ENCODE measurements around the gene TPK1. TPM values are rescaled to one million over a fixed set of nuclear protein-coding genes. Genes with fewer than 3 reads are reported as not detected.

Gene TPK1
- polyA plus RNA-seq, 1 of the 3 experiments (the other 2 are of a cell fraction), result 3.3 TPM

DNA sequence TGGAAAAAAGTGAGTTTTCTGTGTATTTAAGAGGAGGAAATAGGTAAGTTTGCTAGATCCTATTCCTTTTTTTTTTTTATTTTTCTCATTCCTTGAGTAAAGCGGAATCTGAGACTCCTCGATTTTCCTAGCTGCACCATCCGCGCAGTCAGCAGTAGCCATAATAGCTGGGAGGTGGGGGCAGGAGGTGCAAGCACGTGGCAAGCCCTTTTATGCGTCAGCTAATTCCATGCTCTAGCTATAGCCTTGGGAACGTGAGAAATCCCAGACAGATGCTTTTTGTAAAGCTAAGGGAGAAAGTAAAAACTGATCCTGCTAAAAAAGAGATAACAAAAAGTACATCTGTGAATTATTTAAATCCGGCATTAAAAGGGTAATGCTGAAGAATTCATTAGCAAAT lies 33.2 kb upstream of the TPK1 start:
- POLR2A ChIA-PET, result no interaction called here
- H3K4me2 ChIP-seq, result no peak overlapping the region
- H3K4me1 ChIP-seq (ENCODE audit: control insufficient read depth in 1 of 2, insufficient read depth in 2 of 2, low read depth in 1 of 2, low read length in 1 of 2), result no peaks in the 10 kb centered on the region
- TF ChIP-seq RXRA (IDR thresholded peaks at IDR 0.05; ENCODE audit: borderline replicate concordance, low read depth) (no peak), EP300 (IDR thresholded peaks at IDR 0.05; ENCODE audit: borderline replicate concordance in 1 of 2, low read depth in 1 of 2, low read length in 1 of 2) (no peak), RCOR1 (IDR thresholded peaks at IDR 0.05; ENCODE audit: low read length) (no peak)
- no peaks in the 10 kb centered on the region for H4K20me1 ChIP-seq (ENCODE audit: insufficient read depth)
- H3K79me2 ChIP-seq (ENCODE audit: insufficient read depth), result no peaks in the 10 kb centered on the region
- H3K4me3 ChIP-seq (ENCODE audit: low read depth in 2 of 2, low read length in 1 of 2), result no peak overlapping the region
- H3F3A ChIP-seq (replicated peaks; ENCODE audit: insufficient read depth), result no peaks in the 10 kb centered on the region
- no peaks in the 10 kb centered on the region for H3K9me3 ChIP-seq
- no peaks in the 10 kb centered on the region for H3K9me2 ChIP-seq
- CTCF ChIA-PET, result interaction anchor here (1.2 kb wide), 1 partner anchor 33 kb away, joined by 3 read pairs; the partner anchor contains the start of gene TPK1
- DNase-seq, result no peak
- H3K9ac ChIP-seq, result no peak overlapping the region
- WGBS (ENCODE audit: low lambda C conversion rate), result 27% methylated on average over 8 of the region's 8 CpGs
- no peaks in the 10 kb centered on the region for H3K36me3 ChIP-seq (replicated peaks in 1 of 2; ENCODE audit: control insufficient read depth in 1 of 2, insufficient read depth in 2 of 2, low read length in 1 of 2)
- H3K27me3 ChIP-seq (ENCODE audit: insufficient read depth), result peaks cover 2% of the 10 kb centered on the region
- H3K27ac ChIP-seq (ENCODE audit: low read depth in 2 of 2, low read length in 1 of 2), result no peak overlapping the region
- H2AFZ ChIP-seq (ENCODE audit: low read depth), result no peak overlapping the region

DNA sequence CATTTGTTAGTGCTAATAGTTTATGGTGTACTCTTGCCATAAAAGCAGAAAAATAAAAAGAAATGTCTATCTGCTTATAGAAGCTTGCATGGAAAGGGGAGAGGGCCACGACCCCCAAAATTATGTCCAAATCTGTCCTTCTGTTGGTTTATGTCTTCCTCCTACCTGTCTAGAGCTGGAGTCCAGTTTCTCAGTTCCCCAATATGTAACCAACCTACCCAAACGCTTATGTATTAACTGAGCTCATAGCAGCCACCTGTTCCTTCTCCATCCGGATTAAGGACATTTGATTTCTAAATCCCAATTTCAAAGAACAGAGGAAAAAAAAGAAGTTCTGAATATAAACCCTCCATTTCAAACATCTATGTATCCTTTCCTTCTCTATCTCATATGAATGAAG lies 30.3 kb upstream of the TPK1 start:
- Histone ChIP-seq H3K9ac (no peak overlapping the region), H3K4me2 (no peak overlapping the region), H3K27me3 (ENCODE audit: insufficient read depth) (no peaks in the 10 kb centered on the region; the same call in 1 of the 2 replicates), H3K4me1 (ENCODE audit: control insufficient read depth in 1 of 2, insufficient read depth in 2 of 2, low read depth in 1 of 2, low read length in 1 of 2) (no peaks in the 10 kb centered on the region), H3K27ac (ENCODE audit: low read depth in 2 of 2, low read length in 1 of 2) (no peak overlapping the region), H4K20me1 (ENCODE audit: insufficient read depth) (no peaks in the 10 kb centered on the region), H3K36me3 (replicated peaks in 1 of 2; ENCODE audit: control insufficient read depth in 1 of 2, insufficient read depth in 2 of 2, low read length in 1 of 2) (no peaks in the 10 kb centered on the region), H3K79me2 (ENCODE audit: insufficient read depth) (no peaks in the 10 kb centered on the region), H3K9me2 (no peaks in the 10 kb centered on the region), H3F3A (replicated peaks; ENCODE audit: insufficient read depth) (no peaks in the 10 kb centered on the region), H2AFZ (ENCODE audit: low read depth) (no peak overlapping the region), H3K9me3 (no peaks in the 10 kb centered on the region), H3K4me3 (ENCODE audit: low read depth in 2 of 2, low read length in 1 of 2) (no peak overlapping the region)
- ChIA-PET POLR2A (no interaction called here), CTCF (no interaction called here)
- no peak for DNase-seq
- WGBS (ENCODE audit: low lambda C conversion rate), result under 1% methylated on average over 3 of the region's 3 CpGs
- TF ChIP-seq, protein P1, sequence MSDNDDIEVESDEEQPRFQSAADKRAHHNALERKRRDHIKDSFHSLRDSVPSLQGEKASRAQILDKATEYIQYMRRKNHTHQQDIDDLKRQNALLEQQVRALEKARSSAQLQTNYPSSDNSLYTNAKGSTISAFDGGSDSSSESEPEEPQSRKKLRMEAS (IDR thresholded peaks at IDR 0.05; ENCODE audit: low read depth), result no peak
- TF ChIP-seq, protein P2, sequence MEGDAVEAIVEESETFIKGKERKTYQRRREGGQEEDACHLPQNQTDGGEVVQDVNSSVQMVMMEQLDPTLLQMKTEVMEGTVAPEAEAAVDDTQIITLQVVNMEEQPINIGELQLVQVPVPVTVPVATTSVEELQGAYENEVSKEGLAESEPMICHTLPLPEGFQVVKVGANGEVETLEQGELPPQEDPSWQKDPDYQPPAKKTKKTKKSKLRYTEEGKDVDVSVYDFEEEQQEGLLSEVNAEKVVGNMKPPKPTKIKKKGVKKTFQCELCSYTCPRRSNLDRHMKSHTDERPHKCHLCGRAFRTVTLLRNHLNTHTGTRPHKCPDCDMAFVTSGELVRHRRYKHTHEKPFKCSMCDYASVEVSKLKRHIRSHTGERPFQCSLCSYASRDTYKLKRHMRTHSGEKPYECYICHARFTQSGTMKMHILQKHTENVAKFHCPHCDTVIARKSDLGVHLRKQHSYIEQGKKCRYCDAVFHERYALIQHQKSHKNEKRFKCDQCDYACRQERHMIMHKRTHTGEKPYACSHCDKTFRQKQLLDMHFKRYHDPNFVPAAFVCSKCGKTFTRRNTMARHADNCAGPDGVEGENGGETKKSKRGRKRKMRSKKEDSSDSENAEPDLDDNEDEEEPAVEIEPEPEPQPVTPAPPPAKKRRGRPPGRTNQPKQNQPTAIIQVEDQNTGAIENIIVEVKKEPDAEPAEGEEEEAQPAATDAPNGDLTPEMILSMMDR (IDR thresholded peaks at IDR 0.05), result no peak
- TF ChIP-seq NRF1 (IDR thresholded peaks at IDR 0.05; ENCODE audit: low read depth, low read length) (no peak), YY1 (IDR thresholded peaks at IDR 0.05; ENCODE audit: low read depth) (no peak)

DNA sequence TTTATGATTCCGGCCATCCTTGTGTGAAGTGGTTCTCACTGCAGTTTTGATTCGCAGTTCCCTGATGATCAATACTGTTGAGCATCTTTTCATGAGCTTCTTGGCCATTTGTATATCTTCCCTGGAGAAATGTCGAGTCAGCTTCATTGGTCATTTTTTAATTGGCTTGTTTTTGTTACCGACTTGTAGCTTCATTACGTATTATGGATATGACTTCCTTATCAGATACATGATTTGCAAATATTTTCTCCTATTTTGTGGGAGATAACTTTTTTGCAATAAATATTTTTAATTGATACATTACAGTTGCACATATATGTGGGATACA lies 27.4 kb upstream of the TPK1 start:
- Histone ChIP-seq H3K4me2 (no peak overlapping the region), H3K79me2 (ENCODE audit: insufficient read depth) (no peaks in the 10 kb centered on the region), H3K9me3 (no peaks in the 10 kb centered on the region), H4K20me1 (ENCODE audit: insufficient read depth) (no peaks in the 10 kb centered on the region), H3F3A (replicated peaks; ENCODE audit: insufficient read depth) (peaks cover 6% of the 10 kb centered on the region), H3K4me3 (ENCODE audit: low read depth in 2 of 2, low read length in 1 of 2) (no peak overlapping the region), H3K27ac (ENCODE audit: low read depth in 2 of 2, low read length in 1 of 2) (no peak overlapping the region), H3K9ac (no peak overlapping the region), H3K27me3 (ENCODE audit: insufficient read depth) (no peaks in the 10 kb centered on the region; the same call in 1 of the 2 replicates), H2AFZ (ENCODE audit: low read depth) (no peak overlapping the region), H3K36me3 (replicated peaks in 1 of 2; ENCODE audit: control insufficient read depth in 1 of 2, insufficient read depth in 2 of 2, low read length in 1 of 2) (no peaks in the 10 kb centered on the region), H3K4me1 (ENCODE audit: control insufficient read depth in 1 of 2, insufficient read depth in 2 of 2, low read depth in 1 of 2, low read length in 1 of 2) (no peaks in the 10 kb centered on the region), H3K9me2 (no peaks in the 10 kb centered on the region)
- no peak for DNase-seq
- TF ChIP-seq TAF1 (IDR thresholded peaks at IDR 0.05; ENCODE audit: borderline replicate concordance, low read depth, low read length) (no peak), GABPA (IDR thresholded peaks at IDR 0.05; ENCODE audit: low read depth) (no peak), RXRA (IDR thresholded peaks at IDR 0.05; ENCODE audit: borderline replicate concordance, low read depth) (no peak), RAD21 (IDR thresholded peaks at IDR 0.05; ENCODE audit: low read length) (no peak), GATA2 (CRISPR knock-in tag; IDR thresholded peaks at IDR 0.05) (no peak), FOXM1 (IDR thresholded peaks at IDR 0.05; ENCODE audit: low read depth) (no peak), FOSL2 (IDR thresholded peaks at IDR 0.05; ENCODE audit: borderline replicate concordance, low read depth) (no peak), MEF2A (IDR thresholded peaks at IDR 0.05; ENCODE audit: borderline replicate concordance, low read depth) (no peak), YY1 (IDR thresholded peaks at IDR 0.05; ENCODE audit: low read depth) (no peak)
- TF ChIP-seq, protein P3, sequence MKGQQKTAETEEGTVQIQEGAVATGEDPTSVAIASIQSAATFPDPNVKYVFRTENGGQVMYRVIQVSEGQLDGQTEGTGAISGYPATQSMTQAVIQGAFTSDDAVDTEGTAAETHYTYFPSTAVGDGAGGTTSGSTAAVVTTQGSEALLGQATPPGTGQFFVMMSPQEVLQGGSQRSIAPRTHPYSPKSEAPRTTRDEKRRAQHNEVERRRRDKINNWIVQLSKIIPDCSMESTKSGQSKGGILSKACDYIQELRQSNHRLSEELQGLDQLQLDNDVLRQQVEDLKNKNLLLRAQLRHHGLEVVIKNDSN (IDR thresholded peaks at IDR 0.05; ENCODE audit: borderline replicate concordance, low read depth), result no peak
- TF ChIP-seq, protein P4, sequence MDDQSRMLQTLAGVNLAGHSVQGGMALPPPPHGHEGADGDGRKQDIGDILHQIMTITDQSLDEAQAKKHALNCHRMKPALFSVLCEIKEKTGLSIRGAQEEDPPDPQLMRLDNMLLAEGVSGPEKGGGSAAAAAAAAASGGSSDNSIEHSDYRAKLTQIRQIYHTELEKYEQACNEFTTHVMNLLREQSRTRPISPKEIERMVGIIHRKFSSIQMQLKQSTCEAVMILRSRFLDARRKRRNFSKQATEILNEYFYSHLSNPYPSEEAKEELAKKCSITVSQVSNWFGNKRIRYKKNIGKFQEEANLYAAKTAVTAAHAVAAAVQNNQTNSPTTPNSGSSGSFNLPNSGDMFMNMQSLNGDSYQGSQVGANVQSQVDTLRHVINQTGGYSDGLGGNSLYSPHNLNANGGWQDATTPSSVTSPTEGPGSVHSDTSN (IDR thresholded peaks at IDR 0.05), result no peak
- TF ChIP-seq, protein P5, sequence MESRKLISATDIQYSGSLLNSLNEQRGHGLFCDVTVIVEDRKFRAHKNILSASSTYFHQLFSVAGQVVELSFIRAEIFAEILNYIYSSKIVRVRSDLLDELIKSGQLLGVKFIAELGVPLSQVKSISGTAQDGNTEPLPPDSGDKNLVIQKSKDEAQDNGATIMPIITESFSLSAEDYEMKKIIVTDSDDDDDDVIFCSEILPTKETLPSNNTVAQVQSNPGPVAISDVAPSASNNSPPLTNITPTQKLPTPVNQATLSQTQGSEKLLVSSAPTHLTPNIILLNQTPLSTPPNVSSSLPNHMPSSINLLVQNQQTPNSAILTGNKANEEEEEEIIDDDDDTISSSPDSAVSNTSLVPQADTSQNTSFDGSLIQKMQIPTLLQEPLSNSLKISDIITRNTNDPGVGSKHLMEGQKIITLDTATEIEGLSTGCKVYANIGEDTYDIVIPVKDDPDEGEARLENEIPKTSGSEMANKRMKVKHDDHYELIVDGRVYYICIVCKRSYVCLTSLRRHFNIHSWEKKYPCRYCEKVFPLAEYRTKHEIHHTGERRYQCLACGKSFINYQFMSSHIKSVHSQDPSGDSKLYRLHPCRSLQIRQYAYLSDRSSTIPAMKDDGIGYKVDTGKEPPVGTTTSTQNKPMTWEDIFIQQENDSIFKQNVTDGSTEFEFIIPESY (IDR thresholded peaks at IDR 0.05; ENCODE audit: borderline replicate concordance, low read depth), result no peak
- 12% methylated on average over 5 of the region's 5 CpGs for WGBS (ENCODE audit: low lambda C conversion rate)
- POLR2A ChIA-PET, result no interaction called here
- CTCF ChIA-PET, result interaction anchor here (1.0 to 1.1 kb wide), 2 partner anchors 9 to 24 kb away, joined by 3 read pairs; no protein-coding TSS in a partner anchor
